ENCODE measurements around the gene SLC39A8.

- TF ChIP-seq, protein P1, sequence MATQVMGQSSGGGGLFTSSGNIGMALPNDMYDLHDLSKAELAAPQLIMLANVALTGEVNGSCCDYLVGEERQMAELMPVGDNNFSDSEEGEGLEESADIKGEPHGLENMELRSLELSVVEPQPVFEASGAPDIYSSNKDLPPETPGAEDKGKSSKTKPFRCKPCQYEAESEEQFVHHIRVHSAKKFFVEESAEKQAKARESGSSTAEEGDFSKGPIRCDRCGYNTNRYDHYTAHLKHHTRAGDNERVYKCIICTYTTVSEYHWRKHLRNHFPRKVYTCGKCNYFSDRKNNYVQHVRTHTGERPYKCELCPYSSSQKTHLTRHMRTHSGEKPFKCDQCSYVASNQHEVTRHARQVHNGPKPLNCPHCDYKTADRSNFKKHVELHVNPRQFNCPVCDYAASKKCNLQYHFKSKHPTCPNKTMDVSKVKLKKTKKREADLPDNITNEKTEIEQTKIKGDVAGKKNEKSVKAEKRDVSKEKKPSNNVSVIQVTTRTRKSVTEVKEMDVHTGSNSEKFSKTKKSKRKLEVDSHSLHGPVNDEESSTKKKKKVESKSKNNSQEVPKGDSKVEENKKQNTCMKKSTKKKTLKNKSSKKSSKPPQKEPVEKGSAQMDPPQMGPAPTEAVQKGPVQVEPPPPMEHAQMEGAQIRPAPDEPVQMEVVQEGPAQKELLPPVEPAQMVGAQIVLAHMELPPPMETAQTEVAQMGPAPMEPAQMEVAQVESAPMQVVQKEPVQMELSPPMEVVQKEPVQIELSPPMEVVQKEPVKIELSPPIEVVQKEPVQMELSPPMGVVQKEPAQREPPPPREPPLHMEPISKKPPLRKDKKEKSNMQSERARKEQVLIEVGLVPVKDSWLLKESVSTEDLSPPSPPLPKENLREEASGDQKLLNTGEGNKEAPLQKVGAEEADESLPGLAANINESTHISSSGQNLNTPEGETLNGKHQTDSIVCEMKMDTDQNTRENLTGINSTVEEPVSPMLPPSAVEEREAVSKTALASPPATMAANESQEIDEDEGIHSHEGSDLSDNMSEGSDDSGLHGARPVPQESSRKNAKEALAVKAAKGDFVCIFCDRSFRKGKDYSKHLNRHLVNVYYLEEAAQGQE (IDR thresholded peaks at IDR 0.05): no peak
- TF ChIP-seq CTCF (IDR thresholded peaks at IDR 0.05; ENCODE audit: low read depth, low read length, missing input control) (no peak), SP1 (IDR thresholded peaks at IDR 0.05) (no peak), FOXA1 (IDR thresholded peaks at IDR 0.05) (no peak), TAF1 (conservative IDR thresholded peaks at IDR 0.05) (no peak), GABPA (IDR thresholded peaks at IDR 0.05 in 1 of 2, conservative IDR thresholded peaks at IDR 0.05 in 1 of 2) (no peak), YY1 (IDR thresholded peaks at IDR 0.05) (no peak), JUND (IDR thresholded peaks at IDR 0.05) (no peak)
- TF ChIP-seq, protein P2, sequence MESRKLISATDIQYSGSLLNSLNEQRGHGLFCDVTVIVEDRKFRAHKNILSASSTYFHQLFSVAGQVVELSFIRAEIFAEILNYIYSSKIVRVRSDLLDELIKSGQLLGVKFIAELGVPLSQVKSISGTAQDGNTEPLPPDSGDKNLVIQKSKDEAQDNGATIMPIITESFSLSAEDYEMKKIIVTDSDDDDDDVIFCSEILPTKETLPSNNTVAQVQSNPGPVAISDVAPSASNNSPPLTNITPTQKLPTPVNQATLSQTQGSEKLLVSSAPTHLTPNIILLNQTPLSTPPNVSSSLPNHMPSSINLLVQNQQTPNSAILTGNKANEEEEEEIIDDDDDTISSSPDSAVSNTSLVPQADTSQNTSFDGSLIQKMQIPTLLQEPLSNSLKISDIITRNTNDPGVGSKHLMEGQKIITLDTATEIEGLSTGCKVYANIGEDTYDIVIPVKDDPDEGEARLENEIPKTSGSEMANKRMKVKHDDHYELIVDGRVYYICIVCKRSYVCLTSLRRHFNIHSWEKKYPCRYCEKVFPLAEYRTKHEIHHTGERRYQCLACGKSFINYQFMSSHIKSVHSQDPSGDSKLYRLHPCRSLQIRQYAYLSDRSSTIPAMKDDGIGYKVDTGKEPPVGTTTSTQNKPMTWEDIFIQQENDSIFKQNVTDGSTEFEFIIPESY (IDR thresholded peaks at IDR 0.05): no peak
- TF ChIP-seq, protein P3, sequence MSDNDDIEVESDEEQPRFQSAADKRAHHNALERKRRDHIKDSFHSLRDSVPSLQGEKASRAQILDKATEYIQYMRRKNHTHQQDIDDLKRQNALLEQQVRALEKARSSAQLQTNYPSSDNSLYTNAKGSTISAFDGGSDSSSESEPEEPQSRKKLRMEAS (IDR thresholded peaks at IDR 0.05): no peak
Measured at GRCh38 chr4:102341201-102341600, 4.1 kb downstream of the SLC39A8 start.
